LNCAP (cell line): ENCODE measurements around the gene CAPN12.

Experiments used
- CTCF ChIP-seq: fragments of 450-650 bp; IDR thresholded peaks from 2 replicates; pipeline ENCODE4 v1.5.1; 2017; ENCODE audit warnings: mild to moderate bottlenecking

The CAPN12 gene

GRCh38 chr19:38766276-38767047 lies 22.2 kb upstream of the CAPN12 start:
- TF ChIP-seq CTCF: no peak

- no peak for TF ChIP-seq CTCF
Observed at GRCh38 chr19:38765214-38765613, 20.9 kb upstream of the CAPN12 start.

GRCh38 chr19:38763795-38764220 lies 19.5 kb upstream of the CAPN12 start:
- no peak for TF ChIP-seq CTCF

GRCh38 chr19:38759590-38760003 lies 15.3 kb upstream of the CAPN12 start:
- TF ChIP-seq CTCF: no peak

- TF ChIP-seq CTCF: no peak
Observed at GRCh38 chr19:38745316-38745715, 1.0 kb upstream of the CAPN12 start.

GRCh38 chr19:38744874-38745273 lies 600 bp upstream of the CAPN12 start:
- TF ChIP-seq CTCF: no peak

GRCh38 chr19:38743394-38744297 lies 628 bp downstream of the CAPN12 start:
- no peak for TF ChIP-seq CTCF
